Head of caudate nucleus (tissue), 42 donors: Measurements from ENCODE around the gene TMEM47.
A peak's percentile ranks its signal among the peaks of the same experiment; 100 is the strongest.

ENCODE experiments used
- DNase-seq, 42 donors: peaks; one replicate each; pipeline versions ENCODE4 v3.0.0 to v3.0.0-alpha.2; 2020 to 2021; ENCODE audit warnings: mixed read lengths in 7 of 42
- intact Hi-C: fragments of 100-400 bp; cut with DNase I; formaldehyde crosslinking; loops from one replicate; pipeline ENCODE4 v1.15.0; 2022

TMEM47 gene

GRCh38 chrX:34586936-34587335, 70.1 kb downstream of the TMEM47 start:
- DNase-seq = no peak
- intact Hi-C loops = no loop called here

- intact Hi-C loops = no loop called here
- DNase-seq = no peak
Measured at GRCh38 chrX:34586346-34586911, 70.7 kb downstream of the TMEM47 start.

GRCh38 chrX:34585561-34585960, 71.5 kb downstream of the TMEM47 start:
- intact Hi-C loops = no loop called here
- DNase-seq = no peak

GRCh38 chrX:34584781-34585180, 72.3 kb downstream of the TMEM47 start:
- DNase-seq = no peak
- intact Hi-C loops = no loop called here

- DNase-seq = no peak
- intact Hi-C loops = no loop called here
Measured at GRCh38 chrX:34580069-34580468, 77.0 kb downstream of the TMEM47 start.

- DNase-seq = peak in 1 of 42 donors; percentile 22
- intact Hi-C loops = no loop called here
Measured at GRCh38 chrX:34578237-34578636, 78.8 kb downstream of the TMEM47 start.
